Measurements from ENCODE around the gene APBB2.

The APBB2 gene

DNA sequence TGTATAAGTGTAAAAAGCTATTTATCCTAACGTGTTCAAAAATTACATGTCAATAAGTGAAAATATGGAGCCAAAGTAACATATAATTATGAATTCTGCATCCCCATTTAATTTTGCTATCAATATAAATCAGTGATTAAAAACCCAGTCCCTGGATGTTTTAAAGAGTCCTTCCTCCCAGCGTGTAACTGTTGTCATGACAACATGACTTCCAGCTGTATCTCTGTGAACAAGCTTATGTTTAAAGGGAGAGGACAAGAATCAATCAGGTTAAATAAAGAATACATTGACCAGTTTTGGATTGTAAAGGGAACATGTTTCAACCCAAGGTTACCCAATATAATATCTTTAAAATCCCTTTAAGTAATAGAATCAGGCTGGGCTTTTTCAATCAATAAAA is 244.8 kb downstream of the APBB2 start:
- no peaks in the 10 kb centered on the region for H3K4me1 ChIP-seq (ENCODE audit: low read depth, poor library complexity, severe bottlenecking)
- H3K27me3 ChIP-seq (ENCODE audit: insufficient read depth, low read depth), result no peaks in the 10 kb centered on the region
- no peak overlapping the region for H3K4me3 ChIP-seq (IDR thresholded peaks at IDR 0.05; ENCODE audit: insufficient read depth, low read depth, low read length)
- no peaks in the 10 kb centered on the region for H4K20me1 ChIP-seq (ENCODE audit: insufficient read depth)
- no peak overlapping the region for H3K9ac ChIP-seq
- TF ChIP-seq, protein P1, sequence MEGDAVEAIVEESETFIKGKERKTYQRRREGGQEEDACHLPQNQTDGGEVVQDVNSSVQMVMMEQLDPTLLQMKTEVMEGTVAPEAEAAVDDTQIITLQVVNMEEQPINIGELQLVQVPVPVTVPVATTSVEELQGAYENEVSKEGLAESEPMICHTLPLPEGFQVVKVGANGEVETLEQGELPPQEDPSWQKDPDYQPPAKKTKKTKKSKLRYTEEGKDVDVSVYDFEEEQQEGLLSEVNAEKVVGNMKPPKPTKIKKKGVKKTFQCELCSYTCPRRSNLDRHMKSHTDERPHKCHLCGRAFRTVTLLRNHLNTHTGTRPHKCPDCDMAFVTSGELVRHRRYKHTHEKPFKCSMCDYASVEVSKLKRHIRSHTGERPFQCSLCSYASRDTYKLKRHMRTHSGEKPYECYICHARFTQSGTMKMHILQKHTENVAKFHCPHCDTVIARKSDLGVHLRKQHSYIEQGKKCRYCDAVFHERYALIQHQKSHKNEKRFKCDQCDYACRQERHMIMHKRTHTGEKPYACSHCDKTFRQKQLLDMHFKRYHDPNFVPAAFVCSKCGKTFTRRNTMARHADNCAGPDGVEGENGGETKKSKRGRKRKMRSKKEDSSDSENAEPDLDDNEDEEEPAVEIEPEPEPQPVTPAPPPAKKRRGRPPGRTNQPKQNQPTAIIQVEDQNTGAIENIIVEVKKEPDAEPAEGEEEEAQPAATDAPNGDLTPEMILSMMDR (conservative IDR thresholded peaks at IDR 0.05; ENCODE audit: low read depth, low read length), result no peak
- no peak overlapping the region for H3K27ac ChIP-seq
- H3K79me2 ChIP-seq (ENCODE audit: insufficient read depth, low read depth), result no peaks in the 10 kb centered on the region
- no peaks in the 10 kb centered on the region for H3K36me3 ChIP-seq (ENCODE audit: insufficient read depth)
- no peak overlapping the region for H3K4me2 ChIP-seq
- no peak overlapping the region for H2AFZ ChIP-seq (ENCODE audit: low read depth)

DNA sequence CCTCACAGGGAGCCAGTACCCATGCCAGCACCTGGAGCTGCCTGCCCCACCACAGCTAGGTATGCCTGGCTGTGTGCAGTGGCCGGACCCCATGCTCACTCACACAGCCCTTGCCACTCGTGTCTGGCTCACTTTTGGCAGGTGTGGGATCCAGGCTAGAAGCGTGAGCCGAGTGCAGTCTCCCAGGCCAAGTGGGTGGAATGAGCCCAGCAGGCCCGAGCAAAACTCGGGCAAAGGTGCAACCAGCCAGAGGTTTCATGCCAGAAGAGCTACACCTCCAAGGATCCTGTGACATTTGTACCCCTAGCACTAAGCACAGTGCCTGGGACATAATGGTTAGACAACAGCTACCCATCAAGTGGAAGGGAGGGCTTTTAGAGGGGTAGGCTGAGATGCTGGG is 246.8 kb downstream of the APBB2 start:
- TF ChIP-seq, protein P1 (conservative IDR thresholded peaks at IDR 0.05; ENCODE audit: low read depth, low read length), result no peak
- H3K36me3 ChIP-seq (ENCODE audit: insufficient read depth), result no peaks in the 10 kb centered on the region
- no peak overlapping the region for H2AFZ ChIP-seq (ENCODE audit: low read depth)

DNA sequence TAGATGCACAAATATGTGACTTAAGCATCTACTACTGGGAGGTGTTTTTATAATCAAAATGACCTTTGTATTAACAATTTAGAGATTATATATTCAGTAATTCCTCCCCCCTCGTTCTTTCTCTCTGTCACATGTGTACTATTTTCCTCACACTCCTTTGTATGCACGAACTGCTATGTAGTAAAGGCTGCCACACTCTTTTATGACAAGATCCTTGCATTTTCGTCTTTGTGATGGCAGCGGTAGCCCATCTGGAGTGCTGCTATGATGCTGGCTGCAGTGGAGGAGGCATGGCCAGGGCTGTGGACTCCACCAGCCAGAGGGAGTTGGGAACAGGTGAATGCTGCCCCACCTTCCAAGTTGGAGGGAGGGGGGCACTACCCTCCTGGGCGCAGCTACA is 248.3 kb downstream of the APBB2 start:
- H3K27me3 ChIP-seq (ENCODE audit: insufficient read depth, low read depth), result no peaks in the 10 kb centered on the region
- H3K79me2 ChIP-seq (ENCODE audit: insufficient read depth, low read depth), result no peaks in the 10 kb centered on the region
- H4K20me1 ChIP-seq (ENCODE audit: insufficient read depth), result no peaks in the 10 kb centered on the region
- no peak overlapping the region for H3K4me2 ChIP-seq
- H3K36me3 ChIP-seq (ENCODE audit: insufficient read depth), result no peaks in the 10 kb centered on the region
- no peaks in the 10 kb centered on the region for H3K4me1 ChIP-seq (ENCODE audit: low read depth, poor library complexity, severe bottlenecking)
- no peak overlapping the region for H3K9ac ChIP-seq
- H3K27ac ChIP-seq, result no peak overlapping the region
- no peak overlapping the region for H2AFZ ChIP-seq (ENCODE audit: low read depth)
- TF ChIP-seq, protein P1 (conservative IDR thresholded peaks at IDR 0.05; ENCODE audit: low read depth, low read length), result no peak
- no peak overlapping the region for H3K4me3 ChIP-seq (IDR thresholded peaks at IDR 0.05; ENCODE audit: insufficient read depth, low read depth, low read length)

More for the DNA sequence above, 246.8 kb downstream of the APBB2 start:
- no peak overlapping the region for H3K9ac ChIP-seq
- no peak overlapping the region for H3K4me3 ChIP-seq (IDR thresholded peaks at IDR 0.05; ENCODE audit: insufficient read depth, low read depth, low read length)
- H3K79me2 ChIP-seq (ENCODE audit: insufficient read depth, low read depth), result no peaks in the 10 kb centered on the region
- no peaks in the 10 kb centered on the region for H3K4me1 ChIP-seq (ENCODE audit: low read depth, poor library complexity, severe bottlenecking)
- H3K4me2 ChIP-seq, result no peak overlapping the region
- no peaks in the 10 kb centered on the region for H3K27me3 ChIP-seq (ENCODE audit: insufficient read depth, low read depth)
- H4K20me1 ChIP-seq (ENCODE audit: insufficient read depth), result no peaks in the 10 kb centered on the region
- no peak overlapping the region for H3K27ac ChIP-seq

DNA sequence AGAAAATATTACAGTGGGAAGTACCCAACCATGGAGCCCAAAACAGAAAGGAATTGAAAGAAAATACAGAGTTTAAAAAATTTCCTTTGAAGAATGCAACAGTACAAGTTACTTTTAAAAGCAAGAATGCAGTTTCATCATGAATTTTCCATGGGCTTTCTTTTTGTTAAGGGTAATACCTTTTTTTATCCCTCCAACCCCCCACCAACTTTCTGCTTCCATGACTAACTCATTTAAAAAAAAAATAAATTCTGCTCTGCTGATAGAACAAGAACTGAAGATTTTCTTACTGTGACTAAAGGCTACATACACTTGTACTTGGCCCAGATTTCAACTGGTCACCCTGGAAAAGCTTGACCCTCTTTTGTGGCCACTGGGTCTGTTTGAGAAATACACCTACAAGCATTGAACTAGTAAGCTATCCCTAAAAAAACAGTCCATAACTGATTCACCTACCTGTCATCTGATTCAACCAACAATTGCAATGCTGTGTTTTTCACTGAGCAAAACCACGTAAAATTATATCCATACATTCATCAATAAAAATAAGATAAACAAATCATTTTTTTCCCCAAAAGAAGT is 250.4 kb downstream of the APBB2 start:
- no peaks in the 10 kb centered on the region for H3K4me1 ChIP-seq (ENCODE audit: low read depth, poor library complexity, severe bottlenecking)
- TF ChIP-seq, protein P1 (conservative IDR thresholded peaks at IDR 0.05; ENCODE audit: low read depth, low read length), result no peak
- no peak overlapping the region for H3K27ac ChIP-seq
- H3K4me2 ChIP-seq, result no peak overlapping the region
- no peak overlapping the region for H3K9ac ChIP-seq
- no peaks in the 10 kb centered on the region for H3K36me3 ChIP-seq (ENCODE audit: insufficient read depth)
- no peaks in the 10 kb centered on the region for H4K20me1 ChIP-seq (ENCODE audit: insufficient read depth)
- no peak overlapping the region for H3K4me3 ChIP-seq (IDR thresholded peaks at IDR 0.05; ENCODE audit: insufficient read depth, low read depth, low read length)
- no peak overlapping the region for H2AFZ ChIP-seq (ENCODE audit: low read depth)
- H3K79me2 ChIP-seq (ENCODE audit: insufficient read depth, low read depth), result no peaks in the 10 kb centered on the region
- H3K27me3 ChIP-seq (ENCODE audit: insufficient read depth, low read depth), result no peaks in the 10 kb centered on the region

All from KMS-11 (cell line).